ENCODE data around the gene PLXDC2. TPM values are rescaled to one million over a fixed set of nuclear protein-coding genes. Genes with fewer than 3 reads are reported as not detected.

The PLXDC2 gene
- total RNA-seq, 1 experiment from 2014 or later = 0.20 TPM

- ChIA-PET POLR2A (no interaction called here), CTCF (no interaction called here), RAD21 (ENCODE audit: low non-redundant PET in 1 of 2, low total read pairs in 2 of 2, uncharacterized antibody in 2 of 2, unreplicated experiment in 2 of 2) (no interaction called here)
- no peak overlapping the region for H3K4me3 ChIP-seq (replicated peaks in 1 of 2; ENCODE audit: low read depth in 1 of 2, low read length in 2 of 2)
- H3K4me2 ChIP-seq (ENCODE audit: low read length) = no peak overlapping the region
- H3K9me3 ChIP-seq (ENCODE audit: control insufficient read depth in 1 of 2, insufficient read depth in 1 of 2, low read depth in 1 of 2, low read length in 2 of 2) = peaks cover 0 to 13% of the 10 kb centered on the region in 2 experiments; a peak in 2 of 4 replicates
- no peaks in the 10 kb centered on the region for H3K27me3 ChIP-seq (ENCODE audit: insufficient read depth, low read length)
- no peaks in the 10 kb centered on the region for H3K79me2 ChIP-seq (ENCODE audit: insufficient read depth, low read length)
- no peak for DNase-seq (ENCODE audit: low read depth, low spot score)
- no peaks in the 10 kb centered on the region for H4K20me1 ChIP-seq (ENCODE audit: insufficient read depth)
- no peak for TF ChIP-seq FOSL1 (IDR thresholded peaks at IDR 0.05; ENCODE audit: low read depth)
- no peak for TF ChIP-seq TCF7L2 (IDR thresholded peaks at IDR 0.05; ENCODE audit: borderline replicate concordance, extremely low read depth, insufficient read depth, insufficient read length)
- no peak for TF ChIP-seq POLR2AphosphoS5 (IDR thresholded peaks at IDR 0.05; ENCODE audit: low read depth, low read length)
- TF ChIP-seq EZH2 (IDR thresholded peaks at IDR 0.05) = no peak
- TF ChIP-seq CBX3 (IDR thresholded peaks at IDR 0.05; ENCODE audit: low read depth) = no peak
- TF ChIP-seq SRF (IDR thresholded peaks at IDR 0.05; ENCODE audit: low read depth) = no peak
- TF ChIP-seq ZBTB33 (IDR thresholded peaks at IDR 0.05; ENCODE audit: extremely low read depth, insufficient replicate concordance, low read length) = no peak
- no peak for TF ChIP-seq YY1 (IDR thresholded peaks at IDR 0.05; ENCODE audit: extremely low read depth, insufficient replicate concordance, low read depth, low read length)
- no peak for TF ChIP-seq CTCF (IDR thresholded peaks at IDR 0.05 in 2 of 3, conservative IDR thresholded peaks at IDR 0.05 in 1 of 3; ENCODE audit: borderline replicate concordance in 1 of 3, insufficient read depth in 1 of 3, low read depth in 2 of 3, low read length in 2 of 3)
- TF ChIP-seq SP1 (IDR thresholded peaks at IDR 0.05; ENCODE audit: low read depth) = no peak
- no peak for TF ChIP-seq ZFX (IDR thresholded peaks at IDR 0.05)
- H2AFZ ChIP-seq (ENCODE audit: low read depth, low read length, poor library complexity, severe bottlenecking) = no peak overlapping the region
- H3K9me2 ChIP-seq (ENCODE audit: insufficient read depth) = no peaks in the 10 kb centered on the region
- BruUV-seq (replicated peaks) = no TSS peak
- ATAC-seq = no peak
- no peak overlapping the region for H3K9ac ChIP-seq (ENCODE audit: low read length)
- H3K4me1 ChIP-seq (ENCODE audit: control insufficient read depth in 1 of 2, insufficient read depth in 2 of 2, low read length in 2 of 2) = no peaks in the 10 kb centered on the region
- intact Hi-C loops (cut with micrococcal nuclease) = no loop called here
- H3K27ac ChIP-seq (ENCODE audit: low read depth, low read length) = no peak overlapping the region
- H3K36me3 ChIP-seq (ENCODE audit: control insufficient read depth in 1 of 2, insufficient read depth in 2 of 2, low read length in 2 of 2) = no peaks in the 10 kb centered on the region
These were observed 145.1 kb downstream of the PLXDC2 start for GRCh38 chr10:19961076-19962053.

All from HCT116 (cell line).